GM19463 (cell line): ENCODE data around the gene SLC7A10.

Source experiments
- ATAC-seq: cut with Tn5 transposase; IDR thresholded peaks from one replicate; pipeline ENCODE4 v1.9.1; 2021; ENCODE audit warnings: mild to moderate bottlenecking, moderate library complexity; ENCODE audit not compliant: unreplicated experiment

SLC7A10 gene

GRCh38 chr19:33225458-33225926 lies at the start of gene SLC7A10:
TSS of gene SLC7A10 (minus strand) at chr19:33225850. CDS start at chr19:33225703, 147 bp downstream.
- no peak for ATAC-seq

- no peak for ATAC-seq
Observed at GRCh38 chr19:33274663-33275558, 49.3 kb upstream of the SLC7A10 start.

- ATAC-seq, result no peak
Observed at GRCh38 chr19:33273881-33274662, 48.4 kb upstream of the SLC7A10 start.

GRCh38 chr19:33273065-33273736 lies 47.6 kb upstream of the SLC7A10 start:
- no peak for ATAC-seq

- no peak for ATAC-seq
Observed at GRCh38 chr19:33271246-33272021, 45.8 kb upstream of the SLC7A10 start.

GRCh38 chr19:33270769-33271168 lies 45.1 kb upstream of the SLC7A10 start:
- ATAC-seq, result no peak

GRCh38 chr19:33269016-33269415 lies 43.4 kb upstream of the SLC7A10 start:
- ATAC-seq, result no peak

- ATAC-seq, result no peak
Observed at GRCh38 chr19:33268162-33268991, 42.7 kb upstream of the SLC7A10 start.

- no peak for ATAC-seq
Observed at GRCh38 chr19:33267706-33268105, 42.1 kb upstream of the SLC7A10 start.

- ATAC-seq, result no peak
Observed at GRCh38 chr19:33266974-33267484, 41.4 kb upstream of the SLC7A10 start.

- no peak for ATAC-seq
Observed at GRCh38 chr19:33264881-33265445, 39.3 kb upstream of the SLC7A10 start.

GRCh38 chr19:33263325-33264023 lies 37.8 kb upstream of the SLC7A10 start:
- no peak for ATAC-seq

GRCh38 chr19:33261511-33262189 lies 36.0 kb upstream of the SLC7A10 start:
- no peak for ATAC-seq

- no peak for ATAC-seq
Observed at GRCh38 chr19:33260628-33261418, 35.2 kb upstream of the SLC7A10 start.

GRCh38 chr19:33259539-33259938 lies 33.9 kb upstream of the SLC7A10 start:
- no peak for ATAC-seq

GRCh38 chr19:33257828-33258227 lies 32.2 kb upstream of the SLC7A10 start:
- no peak for ATAC-seq

GRCh38 chr19:33256261-33256660 lies 30.6 kb upstream of the SLC7A10 start:
- ATAC-seq, result no peak
